Sigmoid colon (tissue), 7 donors: ENCODE results near the gene PRCP. TPM values are rescaled to one million over a fixed set of nuclear protein-coding genes. Genes with fewer than 3 reads are reported as not detected.

Source experiments
- DNase-seq: peaks from one replicate; pipeline ENCODE4 v3.0.0-alpha.2; 2019
- H3K27ac ChIP-seq, 4 donors: fragments of 200-600 bp; sonication (generic); one replicate each; pipeline ENCODE4 v1.5.1; 2016 to 2019; ENCODE audit warnings: mild to moderate bottlenecking in 1 of 4
- H3K27me3 ChIP-seq, 3 donors: fragments of 200-600 bp; sonication (generic); one replicate each; pipeline ENCODE4 v1.5.1; 2019; ENCODE audit warnings: mild to moderate bottlenecking in 1 of 3
- H3K36me3 ChIP-seq, 4 donors: fragments of 200-600 bp; sonication (generic); one replicate each; pipeline ENCODE4 v1.5.1; 2016 to 2019
- H3K4me1 ChIP-seq, 4 donors: fragments of 200-600 bp; sonication (generic); one replicate each; pipeline ENCODE4 v1.5.1; 2017 to 2019
- H3K4me3 ChIP-seq, 4 donors: fragments of 200-600 bp; sonication (generic); one replicate each; pipeline ENCODE4 v1.5.1; 2017 to 2019; ENCODE audit warnings: mild to moderate bottlenecking in 2 of 4, moderate library complexity in 1 of 4
- H3K9me3 ChIP-seq, 4 donors: fragments of 200-600 bp in 3 of 4; sonication (generic) in 3 of 4; one replicate each; pipeline versions ENCODE4 v1.5.1 to v1.6.1; 2013 to 2019
- CTCF ChIP-seq, 4 experiments: fragments of 450-650 bp in 3 of 4; fragments of 200-600 bp in 1 of 4; IDR thresholded peaks; one replicate each; pipeline ENCODE4 v1.5.1; 2016 to 2019; ENCODE audit warnings: antibody characterized with exemption in 4 of 4, mild to moderate bottlenecking in 3 of 4, moderate library complexity in 2 of 4
- EP300 ChIP-seq, 4 donors: sonication (generic); formaldehyde crosslinking; IDR thresholded peaks; one replicate each; pipeline ENCODE4 v1.6.1; 2017; ENCODE audit warnings: antibody characterized with exemption in 4 of 4
- POLR2A ChIP-seq, 2 donors: fragments of 450-650 bp; IDR thresholded peaks; one replicate each; pipeline ENCODE4 v1.6.1; 2016; ENCODE audit warnings: antibody characterized with exemption in 2 of 2, mild to moderate bottlenecking in 2 of 2, moderate library complexity in 2 of 2
- POLR2AphosphoS5 ChIP-seq, 4 donors: sonication (generic); formaldehyde crosslinking; IDR thresholded peaks; one replicate each; pipeline ENCODE4 v1.6.1; 2017; ENCODE audit warnings: antibody characterized with exemption in 4 of 4
- WGBS, 2 donors: extraction: QIAGEN DNeasy Blood & Tissue Kit; methylation state at CpG; one replicate each; pipeline ENCODE4 v1.1.7; 2013; 5-methylcytosine and 5-hydroxymethylcytosine counted together
- intact Hi-C: fragments of 100-400 bp; cut with DNase I; formaldehyde crosslinking; loops from one replicate; pipeline ENCODE4 v1.15.1; 2023
- polyA plus RNA-seq, 3 donors: library from polyadenylated mRNA; stranded (reverse); fragments of 200-250 nt; gene quantifications; one replicate each; pipeline ENCODE4 v1.2.3, GENCODE V29; 2013
- total RNA-seq, 4 donors: library from RNA; depleted of rRNA; stranded (reverse); fragments of >200 nt; gene quantifications; one replicate each; pipeline ENCODE4 v1.1.0, GENCODE V29; 2016
- donor health status: healthy with polysubstance abuse.
- donor health status: Bipolar disorder and iron deficiency.
- donor health status: healthy.

PRCP gene
- total and polyA plus RNA-seq, 7 donors = 12.6 to 40.2 (median 31.1) TPM

DNA sequence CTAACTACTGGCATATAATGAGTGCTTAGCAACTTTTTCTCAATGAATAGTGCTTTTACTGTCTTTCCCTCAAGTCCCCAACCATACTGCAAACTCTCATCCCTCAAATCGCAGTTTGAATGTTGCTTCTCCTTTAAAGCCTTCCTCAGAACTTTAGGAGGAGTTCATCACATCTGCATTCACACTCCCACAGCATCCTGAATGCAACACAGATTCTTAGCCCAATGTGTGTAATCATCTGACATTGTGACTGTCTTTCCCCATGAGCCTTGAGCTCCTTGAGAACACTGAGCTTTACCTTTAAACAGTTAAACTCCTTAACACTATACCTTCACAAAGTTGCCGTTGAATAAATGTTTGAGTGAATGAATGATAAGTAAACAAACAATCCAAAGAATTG, 84.8 kb downstream of the PRCP start:
- Histone ChIP-seq H3K27me3 (peaks cover 0 to 7% (median 0%) of the 10 kb centered on the region in 3 donors), H3K9me3 (no peaks in the 10 kb centered on the region), H3K4me1 (no peaks in the 10 kb centered on the region), H3K36me3 (no peaks in the 10 kb centered on the region), H3K27ac (no peak overlapping the region), H3K4me3 (no peak overlapping the region)
- 52 to 66% methylated on average over 2 of the region's 2 CpGs for WGBS, 2 donors
- intact Hi-C loops = no loop called here
- TF ChIP-seq EP300 (IDR thresholded peaks at IDR 0.05) (no peak), CTCF (IDR thresholded peaks at IDR 0.05) (no peak), POLR2AphosphoS5 (IDR thresholded peaks at IDR 0.05) (no peak), POLR2A (IDR thresholded peaks at IDR 0.05) (no peak)
- no peak for DNase-seq

- WGBS, 2 donors = 81 to 87% methylated on average over 4 of the region's 4 CpGs
- no peaks in the 10 kb centered on the region for H3K36me3 ChIP-seq
- H3K27ac ChIP-seq = no peak overlapping the region
- no peaks in the 10 kb centered on the region for H3K9me3 ChIP-seq
- H3K27me3 ChIP-seq = peaks cover 0 to 7% (median 0%) of the 10 kb centered on the region in 3 donors
- no peak for DNase-seq
- H3K4me3 ChIP-seq = no peak overlapping the region
- intact Hi-C loops = no loop called here
- no peaks in the 10 kb centered on the region for H3K4me1 ChIP-seq
- no peak for TF ChIP-seq POLR2AphosphoS5 (IDR thresholded peaks at IDR 0.05)
- no peak for TF ChIP-seq CTCF (IDR thresholded peaks at IDR 0.05)
- TF ChIP-seq EP300 (IDR thresholded peaks at IDR 0.05) = no peak
- TF ChIP-seq POLR2A (IDR thresholded peaks at IDR 0.05) = no peak
Measured at GRCh38 chr11:82814379-82814778, 85.9 kb downstream of the PRCP start.

DNA sequence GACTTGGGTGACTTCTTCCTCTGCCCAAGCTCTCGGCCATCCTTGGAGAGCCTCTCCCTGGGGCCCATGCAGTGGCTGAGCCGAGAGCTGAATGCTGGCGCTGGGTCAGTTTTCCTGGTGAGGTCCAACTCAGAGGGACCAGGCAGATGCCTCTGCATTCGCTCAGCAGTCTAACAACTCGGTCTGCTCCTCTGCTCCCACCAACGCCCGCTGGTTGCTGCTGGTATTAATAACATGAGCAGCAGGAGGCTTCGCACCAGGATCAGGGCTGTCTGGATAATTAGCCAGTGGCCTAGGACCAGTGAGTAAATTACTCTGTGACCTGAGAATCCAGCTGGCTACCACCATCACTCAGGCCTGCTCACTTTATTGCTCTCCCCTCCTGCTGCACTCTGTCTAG, 88.9 kb downstream of the PRCP start:
- intact Hi-C loops = no loop called here
- WGBS, 2 donors = 88 to 92% methylated on average over 8 of the region's 8 CpGs
- no peak overlapping the region for H3K27ac ChIP-seq
- no peak for DNase-seq
- no peaks in the 10 kb centered on the region for H3K36me3 ChIP-seq
- H3K27me3 ChIP-seq = peaks cover 0 to 7% (median 0%) of the 10 kb centered on the region in 3 donors
- no peaks in the 10 kb centered on the region for H3K9me3 ChIP-seq
- no peaks in the 10 kb centered on the region for H3K4me1 ChIP-seq
- H3K4me3 ChIP-seq = no peak overlapping the region
- TF ChIP-seq EP300 (IDR thresholded peaks at IDR 0.05) (no peak), POLR2A (IDR thresholded peaks at IDR 0.05) (no peak), POLR2AphosphoS5 (IDR thresholded peaks at IDR 0.05) (no peak), CTCF (IDR thresholded peaks at IDR 0.05) (no peak)

- Histone ChIP-seq H3K36me3 (no peaks in the 10 kb centered on the region), H3K27ac (no peak overlapping the region), H3K9me3 (no peaks in the 10 kb centered on the region), H3K27me3 (peaks cover 0 to 7% (median 0%) of the 10 kb centered on the region in 3 donors), H3K4me3 (no peak overlapping the region), H3K4me1 (no peaks in the 10 kb centered on the region)
- intact Hi-C loops = no loop called here
- TF ChIP-seq POLR2A (IDR thresholded peaks at IDR 0.05) = no peak
- no peak for TF ChIP-seq CTCF (IDR thresholded peaks at IDR 0.05)
- TF ChIP-seq EP300 (IDR thresholded peaks at IDR 0.05) = no peak
- TF ChIP-seq POLR2AphosphoS5 (IDR thresholded peaks at IDR 0.05) = no peak
- DNase-seq = no peak
- WGBS, 2 donors = 68 to 70% methylated on average over 3 of the region's 3 CpGs
Measured at GRCh38 chr11:82810738-82811137, 89.5 kb downstream of the PRCP start.

GRCh38 chr11:82810326-82810725, 89.9 kb downstream of the PRCP start:
- intact Hi-C loops = no loop called here
- 43 to 64% methylated on average over 1 of the region's 1 CpG for WGBS, 2 donors

More at GRCh38 chr11:82810326-82810725, 89.9 kb downstream of the PRCP start:
- Histone ChIP-seq H3K4me1 (no peaks in the 10 kb centered on the region), H3K27ac (no peak overlapping the region), H3K9me3 (no peaks in the 10 kb centered on the region), H3K27me3 (peaks cover 0 to 7% (median 0%) of the 10 kb centered on the region in 3 donors), H3K4me3 (no peak overlapping the region), H3K36me3 (no peaks in the 10 kb centered on the region)
- no peak for DNase-seq
- no peak for TF ChIP-seq CTCF (IDR thresholded peaks at IDR 0.05)
- TF ChIP-seq POLR2A (IDR thresholded peaks at IDR 0.05) = no peak
- no peak for TF ChIP-seq POLR2AphosphoS5 (IDR thresholded peaks at IDR 0.05)
- TF ChIP-seq EP300 (IDR thresholded peaks at IDR 0.05) = no peak
